ENCODE measurements around the gene DYNC1LI1.

DYNC1LI1 gene

GRCh38 chr3:32480604-32481003 lies 90.1 kb downstream of the DYNC1LI1 start:
- DNase-seq (ENCODE audit: low read depth) = no peak
- no peak for TF ChIP-seq CTCF (conservative IDR thresholded peaks at IDR 0.05; ENCODE audit: control insufficient read depth, insufficient read depth, low read depth, low read length)

More at GRCh38 chr3:32480604-32481003, 90.1 kb downstream of the DYNC1LI1 start:
- H3K4me3 ChIP-seq (ENCODE audit: control insufficient read depth, low read depth, low read length) = no peak overlapping the region

All from fibroblast of mammary gland (primary cell).